Vagina (tissue), 2 donors: Measurements from ENCODE around the gene EIF3K. TPM values are rescaled to one million over a fixed set of nuclear protein-coding genes. Genes with fewer than 3 reads are reported as not detected.

Experiments
- DNase-seq, 2 donors: peaks; one replicate each; pipeline ENCODE4 v3.0.0-alpha.2; 2017; ENCODE audit errors: extremely low spot score in 2 of 2
- H3K27ac ChIP-seq: fragments of 200-600 bp; sonication (generic); one replicate; pipeline ENCODE4 v1.5.1; 2019
- H3K27me3 ChIP-seq: fragments of 200-600 bp; sonication (generic); one replicate; pipeline ENCODE4 v1.5.1; 2019
- H3K36me3 ChIP-seq, 2 donors: fragments of 200-600 bp; sonication (generic); one replicate each; pipeline ENCODE4 v1.5.1; 2017 to 2019
- H3K4me1 ChIP-seq: fragments of 200-600 bp; sonication (generic); one replicate; pipeline ENCODE4 v1.5.1; 2019
- H3K4me3 ChIP-seq, 2 donors: fragments of 200-600 bp; sonication (generic); 1 replicate in 1 of 2; 2 replicates in 1 of 2; pipeline ENCODE4 v1.5.1; 2016 to 2019
- H3K9me3 ChIP-seq: fragments of 200-600 bp; sonication (generic); one replicate; pipeline ENCODE4 v1.5.1; 2019
- POLR2A ChIP-seq, 2 donors: fragments of 450-650 bp; IDR thresholded peaks; one replicate each; pipeline ENCODE4 v1.6.1; 2017; ENCODE audit warnings: antibody characterized with exemption in 2 of 2, mild to moderate bottlenecking in 2 of 2, moderate library complexity in 2 of 2
- POLR2AphosphoS5 ChIP-seq, 2 donors: sonication (generic); formaldehyde crosslinking; IDR thresholded peaks; one replicate each; pipeline ENCODE4 v1.9.0; 2017; ENCODE audit warnings: antibody characterized with exemption in 2 of 2, mild to moderate bottlenecking in 2 of 2, low read depth in 1 of 2; ENCODE audit not compliant: insufficient read depth in 1 of 2
- intact Hi-C: fragments of 100-400 bp; cut with DNase I; formaldehyde crosslinking; loops from one replicate; pipeline ENCODE4 v1.15.1; 2023
- total RNA-seq: library from RNA; depleted of rRNA; stranded (reverse); fragments of >200 nt; gene quantifications from one replicate; pipeline ENCODE4 v1.2.3, GENCODE V29; 2016
- TF ChIP-seq, protein P1 (sequence below), 3 experiments: fragments of 450-650 bp in 2 of 3; fragments of 200-600 bp in 1 of 3; sonication (generic) in 1 of 3; IDR thresholded peaks; one replicate each; pipeline ENCODE4 v1.5.1; 2017 to 2019; ENCODE audit warnings: antibody characterized with exemption in 3 of 3, mild to moderate bottlenecking in 2 of 3, moderate library complexity in 2 of 3

Gene EIF3K
- total RNA-seq, 1 donor from 2014 or later: 349 TPM

DNA sequence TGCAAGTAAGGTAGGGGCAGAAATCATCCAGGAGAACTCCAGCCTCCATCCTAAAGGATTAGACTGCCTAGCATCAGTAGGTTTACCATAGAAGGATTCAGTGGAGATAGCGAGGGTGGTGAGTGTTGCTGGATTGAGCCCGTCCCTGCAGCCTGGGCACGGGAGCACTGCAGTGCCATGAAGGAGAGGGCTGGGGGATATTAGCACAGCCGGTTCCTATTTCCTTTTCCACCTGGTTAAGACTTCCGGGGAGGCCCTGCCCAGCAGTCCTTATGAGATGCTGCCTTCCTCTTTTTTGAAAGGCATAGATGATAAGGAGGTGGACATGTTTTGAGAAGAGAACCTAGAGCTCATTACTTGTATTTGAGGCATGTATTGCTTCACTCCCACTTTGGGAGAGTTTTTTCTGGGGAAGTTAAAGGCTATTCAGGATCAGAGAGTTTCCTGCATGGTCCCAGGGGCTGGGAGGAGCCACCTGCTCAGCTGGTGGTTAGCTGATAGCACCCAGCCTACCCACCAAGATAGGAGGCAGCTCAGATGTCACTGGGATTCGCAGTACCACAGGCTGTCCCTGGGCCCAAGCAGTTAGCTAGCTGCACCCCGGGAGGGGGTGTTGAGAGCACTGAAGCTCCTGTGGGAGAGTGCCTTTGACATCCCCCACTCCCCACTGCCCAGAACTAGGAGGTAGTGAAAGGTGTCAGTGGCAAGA, 45.7 kb downstream of the EIF3K start:
- H3K27me3 ChIP-seq: no peaks in the 10 kb centered on the region
- H3K27ac ChIP-seq: peak overlapping the region; percentile 97
- no peaks in the 10 kb centered on the region for H3K36me3 ChIP-seq
- TF ChIP-seq POLR2AphosphoS5 (IDR thresholded peaks at IDR 0.05; ENCODE audit: insufficient read depth in 1 of 2, low read depth in 1 of 2) (no peak), POLR2A (IDR thresholded peaks at IDR 0.05) (no peak)
- TF ChIP-seq, protein P1, sequence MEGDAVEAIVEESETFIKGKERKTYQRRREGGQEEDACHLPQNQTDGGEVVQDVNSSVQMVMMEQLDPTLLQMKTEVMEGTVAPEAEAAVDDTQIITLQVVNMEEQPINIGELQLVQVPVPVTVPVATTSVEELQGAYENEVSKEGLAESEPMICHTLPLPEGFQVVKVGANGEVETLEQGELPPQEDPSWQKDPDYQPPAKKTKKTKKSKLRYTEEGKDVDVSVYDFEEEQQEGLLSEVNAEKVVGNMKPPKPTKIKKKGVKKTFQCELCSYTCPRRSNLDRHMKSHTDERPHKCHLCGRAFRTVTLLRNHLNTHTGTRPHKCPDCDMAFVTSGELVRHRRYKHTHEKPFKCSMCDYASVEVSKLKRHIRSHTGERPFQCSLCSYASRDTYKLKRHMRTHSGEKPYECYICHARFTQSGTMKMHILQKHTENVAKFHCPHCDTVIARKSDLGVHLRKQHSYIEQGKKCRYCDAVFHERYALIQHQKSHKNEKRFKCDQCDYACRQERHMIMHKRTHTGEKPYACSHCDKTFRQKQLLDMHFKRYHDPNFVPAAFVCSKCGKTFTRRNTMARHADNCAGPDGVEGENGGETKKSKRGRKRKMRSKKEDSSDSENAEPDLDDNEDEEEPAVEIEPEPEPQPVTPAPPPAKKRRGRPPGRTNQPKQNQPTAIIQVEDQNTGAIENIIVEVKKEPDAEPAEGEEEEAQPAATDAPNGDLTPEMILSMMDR (IDR thresholded peaks at IDR 0.05): no peak
- H3K9me3 ChIP-seq: no peaks in the 10 kb centered on the region
- H3K4me3 ChIP-seq: no peak overlapping the region
- intact Hi-C loops: no loop called here
- H3K4me1 ChIP-seq: peaks cover 100% of the 10 kb centered on the region
- no peak for DNase-seq

DNA sequence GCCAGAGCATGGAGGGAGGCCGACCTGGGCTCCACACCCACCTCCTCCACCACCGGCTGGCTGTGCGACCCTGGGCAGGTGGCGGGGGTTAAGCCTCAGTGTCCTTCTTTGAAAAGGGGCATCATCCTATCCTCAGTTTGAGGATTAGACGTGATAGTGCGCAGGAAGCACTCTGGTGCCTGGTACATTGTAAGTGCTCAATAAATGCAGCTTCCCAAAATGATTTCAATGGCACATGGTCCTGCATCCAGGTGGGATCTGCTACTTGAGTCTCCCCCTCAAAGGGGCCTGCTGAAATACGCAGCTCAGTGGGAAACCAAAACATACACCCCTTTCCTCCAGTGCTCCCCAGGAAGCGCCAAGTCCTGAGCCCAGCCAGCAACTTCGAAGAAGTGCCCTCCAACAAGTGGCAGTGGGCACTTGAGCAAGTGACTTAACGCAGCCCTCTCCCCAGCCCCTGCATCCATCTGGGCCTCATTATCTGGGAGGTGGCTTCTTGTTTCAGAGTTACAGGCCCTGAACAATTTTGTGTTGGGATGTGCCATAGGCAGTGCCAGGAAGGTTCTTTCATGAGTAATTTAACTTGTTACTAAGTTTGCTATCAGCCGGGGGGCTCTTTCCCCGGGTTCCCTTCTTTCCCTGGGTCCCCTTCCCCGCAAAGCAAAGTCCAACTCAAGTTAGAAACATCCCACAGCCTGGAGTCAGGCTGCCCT, 46.4 kb downstream of the EIF3K start:
- DNase-seq: no peak
- no peaks in the 10 kb centered on the region for H3K36me3 ChIP-seq
- intact Hi-C loops: no loop called here
- no peaks in the 10 kb centered on the region for H3K27me3 ChIP-seq
- TF ChIP-seq POLR2A (IDR thresholded peaks at IDR 0.05) (no peak), POLR2AphosphoS5 (IDR thresholded peaks at IDR 0.05; ENCODE audit: insufficient read depth in 1 of 2, low read depth in 1 of 2) (no peak)
- TF ChIP-seq, protein P1 (IDR thresholded peaks at IDR 0.05): no peak
- H3K4me1 ChIP-seq: peaks cover 100% of the 10 kb centered on the region
- H3K4me3 ChIP-seq: no peak overlapping the region
- H3K27ac ChIP-seq: peak overlapping the region; percentile 97
- H3K9me3 ChIP-seq: no peaks in the 10 kb centered on the region

DNA sequence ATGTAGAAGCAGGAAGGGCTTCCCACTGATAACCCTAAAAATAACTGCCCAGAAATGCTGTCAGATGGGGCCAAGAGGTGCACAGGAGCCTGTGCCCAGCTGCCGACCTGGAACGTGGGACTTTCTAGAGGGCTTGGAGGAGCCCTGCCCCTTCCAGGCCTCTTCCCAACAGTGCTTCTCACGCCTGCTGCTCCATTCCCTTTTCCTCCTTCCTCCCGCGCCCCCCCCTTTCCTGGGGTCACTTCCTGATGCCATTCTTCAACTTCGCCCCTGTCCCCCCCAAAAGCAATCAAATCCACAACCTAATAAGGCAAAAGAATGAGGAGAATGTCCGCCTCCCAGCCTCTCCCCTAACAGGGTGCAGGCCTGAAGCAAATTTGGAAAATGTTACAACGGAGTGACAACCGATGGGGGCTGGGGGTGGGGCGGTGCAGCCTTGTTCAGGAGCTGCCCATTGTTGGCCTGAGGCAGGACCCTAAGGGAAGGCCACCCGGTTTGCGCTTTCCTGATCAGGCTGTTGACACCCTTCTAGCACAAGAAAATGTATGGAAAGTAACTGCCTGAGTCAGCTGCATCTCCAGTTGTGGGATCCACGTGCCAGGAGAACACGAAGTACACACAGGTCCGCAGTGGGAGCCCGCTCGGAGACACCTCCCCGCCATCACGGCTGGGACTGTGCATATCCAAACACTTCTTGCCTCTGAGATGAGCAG, 47.1 kb downstream of the EIF3K start:
- no peaks in the 10 kb centered on the region for H3K9me3 ChIP-seq
- peaks cover 100% of the 10 kb centered on the region for H3K4me1 ChIP-seq
- no peak for DNase-seq
- no peaks in the 10 kb centered on the region for H3K27me3 ChIP-seq
- intact Hi-C loops: no loop called here
- no peak overlapping the region for H3K4me3 ChIP-seq
- TF ChIP-seq POLR2A (IDR thresholded peaks at IDR 0.05) (no peak), POLR2AphosphoS5 (IDR thresholded peaks at IDR 0.05; ENCODE audit: insufficient read depth in 1 of 2, low read depth in 1 of 2) (peak in 1 of 2 donors; percentile 61)
- no peaks in the 10 kb centered on the region for H3K36me3 ChIP-seq
- peak overlapping the region; percentile 97 for H3K27ac ChIP-seq

DNA sequence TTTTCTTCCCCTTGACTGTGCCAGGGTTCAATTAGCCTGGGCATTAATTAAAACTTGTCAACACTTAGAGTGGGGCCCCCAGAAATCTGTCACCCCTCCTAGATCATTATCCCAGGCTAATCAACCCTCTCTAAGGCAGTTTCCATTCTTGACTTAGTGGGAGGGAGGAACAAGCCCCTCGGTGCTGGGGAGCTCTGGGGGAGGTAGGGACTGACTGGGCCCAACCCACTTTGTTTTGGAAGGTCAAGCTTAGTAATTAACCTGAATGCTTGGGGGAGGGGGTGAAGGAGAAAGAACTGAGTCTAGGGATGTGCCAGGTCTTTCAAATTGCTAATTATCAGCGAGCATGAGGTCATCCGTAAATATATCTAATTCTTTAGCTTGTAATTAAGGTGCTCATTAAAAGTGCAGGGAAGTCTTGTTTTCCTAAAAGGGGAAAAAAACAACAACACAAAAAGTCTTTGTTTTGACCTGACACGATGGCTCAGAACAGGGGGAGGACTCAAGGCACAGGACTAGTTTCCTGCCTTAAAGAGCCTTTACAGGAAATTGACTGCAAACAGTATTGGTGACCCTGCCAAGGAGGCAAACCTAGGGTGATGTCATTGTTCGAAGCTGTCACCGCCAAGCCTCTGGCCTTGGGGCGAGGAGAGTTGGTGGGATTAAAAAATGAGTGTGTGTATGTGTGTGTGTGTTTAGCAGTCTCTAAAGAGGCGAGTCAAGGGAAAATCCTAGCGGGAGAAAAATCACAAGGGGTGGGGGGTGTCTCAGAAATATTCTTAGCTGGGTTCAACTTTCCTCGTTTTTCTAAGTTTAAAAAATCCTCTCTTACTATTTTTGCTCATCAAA, 47.9 kb downstream of the EIF3K start:
- no peak for DNase-seq
- TF ChIP-seq POLR2A (IDR thresholded peaks at IDR 0.05) (no peak), POLR2AphosphoS5 (IDR thresholded peaks at IDR 0.05; ENCODE audit: insufficient read depth in 1 of 2, low read depth in 1 of 2) (peak in 1 of 2 donors; percentile 45)
- TF ChIP-seq, protein P1 (IDR thresholded peaks at IDR 0.05): no peak
- no peak overlapping the region for H3K4me3 ChIP-seq
- intact Hi-C loops: no loop called here
- no peaks in the 10 kb centered on the region for H3K9me3 ChIP-seq
- H3K36me3 ChIP-seq: no peaks in the 10 kb centered on the region
- peaks cover 100% of the 10 kb centered on the region for H3K4me1 ChIP-seq
- peak overlapping the region; percentile 97 for H3K27ac ChIP-seq
- H3K27me3 ChIP-seq: no peaks in the 10 kb centered on the region
